Measurements from ENCODE around the gene CARD14.

CARD14 gene

DNA sequence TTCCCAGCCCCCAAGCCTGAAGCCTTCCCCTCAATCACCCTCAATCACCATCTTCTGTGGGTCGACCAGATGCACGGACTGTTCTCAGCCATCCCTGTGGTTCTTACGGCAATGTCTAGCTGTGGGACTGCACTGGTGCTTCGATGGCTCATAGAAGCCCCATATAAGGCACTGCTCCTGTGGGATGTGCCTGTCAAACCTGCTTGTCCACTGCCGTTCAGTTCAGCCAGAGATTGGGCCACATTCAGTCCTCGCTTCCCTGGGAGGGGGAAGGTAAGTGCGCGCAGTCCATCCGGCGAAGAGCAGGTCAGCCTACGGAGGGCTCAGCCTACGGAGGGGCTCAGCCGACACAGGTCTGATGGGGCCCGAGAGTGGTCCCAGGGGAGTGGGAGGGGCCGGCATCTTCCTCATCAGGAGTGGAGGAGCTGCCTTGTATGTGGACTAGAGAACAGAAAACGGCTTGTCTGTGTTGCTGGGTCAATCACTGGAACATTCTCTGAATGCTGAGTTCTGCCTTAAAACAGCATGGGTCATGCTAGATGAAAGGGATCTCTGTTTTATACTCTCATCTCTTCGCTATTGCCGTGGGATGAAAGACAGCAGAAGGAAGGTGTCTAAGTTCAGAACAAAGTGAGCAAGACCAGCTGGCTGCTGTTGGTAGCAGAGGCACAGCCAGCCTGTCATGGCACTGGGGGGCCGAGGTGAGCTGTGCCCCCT, at the start of gene CARD14:
CARD14 (plus strand) TSS at position 247 of the 717 bp plus-strand sequence. CDS start 11,409 bp downstream, outside the sequence.
- DNase-seq: no peak

DNA sequence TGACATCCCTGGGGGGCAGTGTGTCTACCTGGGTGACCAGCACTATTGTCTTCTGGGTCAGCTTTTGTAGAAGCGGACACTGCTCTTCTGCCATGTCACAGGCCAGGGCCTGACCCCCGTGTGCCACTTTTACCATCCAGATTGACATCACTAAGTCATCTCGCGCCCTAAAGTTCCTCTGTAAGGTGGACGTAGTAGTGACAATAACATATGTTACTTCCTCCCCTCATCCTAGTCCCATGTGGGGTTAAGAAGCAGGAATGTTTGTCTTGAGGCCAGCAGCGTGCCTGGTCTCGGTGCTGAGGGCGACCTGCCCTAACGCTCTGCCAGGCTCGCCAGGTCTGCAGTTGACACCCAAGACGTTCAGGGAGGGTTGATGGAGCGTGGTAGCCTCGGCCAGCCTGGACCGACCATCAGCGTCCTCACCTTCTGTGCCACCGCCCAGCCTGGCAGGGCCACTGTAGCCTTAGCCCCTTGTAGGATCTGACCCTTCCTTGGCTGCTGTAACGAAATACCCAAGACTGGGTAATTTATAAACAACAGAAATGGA, 47.7 kb upstream of the CARD14 start:
- DNase-seq: no peak

DNA sequence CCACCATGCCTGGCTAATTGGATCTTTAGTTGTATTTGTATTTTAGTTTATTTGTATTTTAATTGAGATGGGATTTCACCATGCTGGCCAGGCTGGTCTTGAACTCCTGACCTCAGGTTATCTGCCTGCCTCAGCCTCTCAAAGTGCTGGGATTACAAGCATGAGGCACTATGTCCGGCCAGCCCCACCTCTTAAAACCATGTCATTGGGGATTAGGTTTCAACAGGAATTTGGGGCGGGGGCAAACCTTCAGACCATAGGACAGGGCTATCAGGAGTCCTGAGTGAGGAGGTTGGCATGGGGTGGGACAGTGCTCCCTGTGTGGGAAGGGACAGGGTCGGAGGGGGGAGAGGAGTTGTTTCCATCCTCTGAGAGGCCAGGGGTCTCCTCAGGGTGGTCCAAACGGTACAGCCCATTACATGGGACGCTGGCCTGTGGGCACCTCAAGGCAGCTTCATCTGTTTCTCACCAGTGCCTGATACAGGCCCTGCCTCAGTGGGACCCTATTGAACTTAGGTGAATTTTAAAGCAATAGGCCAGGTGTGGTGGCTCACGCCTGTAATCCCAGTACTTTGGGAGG, 46.8 kb upstream of the CARD14 start:
- DNase-seq: no peak

DNA sequence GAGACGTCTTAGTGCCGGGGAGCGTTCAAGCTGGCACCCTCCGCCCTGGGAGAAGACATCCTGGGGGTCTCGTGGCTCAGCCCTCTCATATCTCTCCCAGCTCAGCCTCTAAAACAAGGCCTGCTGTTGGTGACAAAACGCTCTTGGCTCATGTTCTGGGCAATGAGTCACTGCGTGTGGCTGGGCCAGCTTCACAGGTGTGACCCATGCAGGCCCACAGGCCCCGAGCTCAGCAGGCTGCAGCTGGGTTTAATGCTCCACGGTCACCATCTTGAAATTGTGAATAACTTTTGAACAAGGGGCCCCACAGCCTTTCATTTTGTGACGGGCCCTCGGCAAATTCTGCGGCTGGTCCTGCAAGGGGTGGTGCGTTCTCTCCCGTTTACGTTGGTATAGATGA, 46.0 kb upstream of the CARD14 start:
- no peak for DNase-seq

DNA sequence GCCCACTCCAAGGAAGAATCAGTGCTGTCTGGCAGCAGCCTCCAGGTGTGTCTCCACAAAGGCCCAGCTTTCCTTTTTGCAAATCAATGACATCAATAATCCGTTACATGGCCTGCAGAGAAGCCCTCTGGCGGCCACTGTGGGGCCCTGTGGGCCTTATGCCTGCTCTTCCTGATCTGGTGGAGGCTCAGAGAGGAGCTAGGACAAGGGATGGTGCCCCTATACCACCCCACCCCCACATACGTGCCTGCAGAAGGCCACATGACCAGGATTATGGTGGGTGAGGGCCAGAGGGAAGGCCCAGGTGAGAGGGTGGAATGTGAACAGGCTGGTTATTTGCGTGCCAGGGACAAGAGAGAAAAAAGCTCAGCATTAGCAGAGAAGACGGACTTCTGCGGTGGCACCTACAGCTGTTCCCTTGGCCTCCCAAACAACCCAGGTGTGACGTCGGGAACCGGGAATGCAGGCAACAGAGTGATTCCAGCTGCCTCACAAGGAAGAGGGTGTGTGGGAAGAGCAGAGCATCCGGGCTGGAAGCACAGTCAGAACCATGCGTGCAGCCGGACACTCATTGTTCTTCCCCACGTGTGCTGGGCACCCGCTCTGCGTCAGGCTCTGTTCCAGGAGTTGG, 45.4 kb upstream of the CARD14 start:
- no peak for DNase-seq

DNA sequence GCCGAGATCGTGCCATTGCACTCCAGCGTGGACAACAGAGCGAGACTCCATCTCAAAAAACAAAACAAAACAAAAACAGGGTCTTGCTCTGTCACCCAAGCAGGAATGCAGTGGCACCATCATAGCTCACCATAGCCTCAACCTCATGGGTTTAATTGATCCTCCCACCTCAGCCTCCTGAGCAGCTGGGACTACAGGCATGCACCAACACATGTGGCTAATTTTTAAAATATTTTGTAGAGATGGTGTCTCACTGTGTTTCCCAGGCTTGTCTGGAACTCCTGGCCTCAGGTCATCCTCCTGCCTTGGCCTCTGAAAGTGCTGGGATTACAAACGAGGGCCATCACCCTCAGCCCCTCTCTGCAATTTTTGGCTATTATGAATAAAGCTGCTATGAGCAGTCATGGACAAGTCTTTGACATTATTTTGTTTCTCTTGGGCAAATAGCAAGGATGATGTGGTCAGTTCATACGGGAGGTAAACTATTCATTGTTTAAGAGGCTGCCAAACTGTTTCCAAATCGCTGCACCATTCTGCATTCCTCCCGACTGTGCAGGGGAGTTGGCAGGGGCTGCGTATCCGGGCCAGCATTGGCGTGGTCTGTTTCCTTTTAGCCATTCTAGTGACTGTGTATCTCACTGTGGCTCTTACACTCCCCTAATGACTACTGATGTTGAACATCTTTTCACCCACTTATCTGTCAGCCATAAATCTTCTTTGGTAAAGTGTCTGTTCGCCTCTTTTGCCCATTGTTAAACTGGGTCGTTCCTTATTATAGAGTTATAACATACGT, 44.0 kb upstream of the CARD14 start:
- DNase-seq: no peak

DNA sequence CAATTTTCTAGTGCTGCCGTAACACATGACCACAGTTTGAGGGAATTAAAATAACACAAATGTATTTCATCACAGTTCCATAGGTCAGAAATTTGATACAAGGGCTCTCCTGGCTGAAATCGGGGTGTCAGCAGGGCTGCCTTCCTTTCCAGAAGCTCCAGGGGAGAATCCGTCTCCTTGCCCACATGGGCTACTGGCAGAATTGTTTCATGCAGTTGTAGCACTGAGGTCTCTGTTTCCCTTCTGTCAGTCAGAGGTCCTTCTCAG, 43.4 kb upstream of the CARD14 start:
- no peak for DNase-seq

DNA sequence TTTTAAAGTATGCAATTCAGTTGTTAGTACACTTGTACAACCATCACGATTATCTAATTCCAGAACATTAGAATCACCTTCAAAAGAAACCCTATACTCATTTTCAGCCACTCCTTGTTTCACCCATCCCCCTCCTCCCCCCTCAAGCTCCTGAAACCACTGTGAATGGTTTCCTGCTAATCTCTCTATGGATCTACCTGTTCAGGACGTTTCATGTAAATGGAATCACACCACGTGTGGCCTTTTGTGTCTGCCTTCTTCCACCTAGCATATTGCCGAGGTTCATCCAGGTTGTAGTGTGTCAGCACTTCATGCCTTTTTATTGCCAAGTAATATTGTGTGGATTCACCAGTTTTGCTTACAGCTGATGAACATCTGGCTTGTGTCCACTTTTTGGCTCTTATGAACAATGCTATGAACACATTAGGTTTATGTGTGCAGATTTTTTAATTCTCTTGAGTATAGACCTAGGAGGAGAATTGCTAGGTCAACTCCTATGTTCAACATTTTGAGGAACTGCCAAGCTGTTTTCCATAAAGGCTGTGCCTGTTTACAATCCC, 40.7 kb upstream of the CARD14 start:
- no peak for DNase-seq

DNA sequence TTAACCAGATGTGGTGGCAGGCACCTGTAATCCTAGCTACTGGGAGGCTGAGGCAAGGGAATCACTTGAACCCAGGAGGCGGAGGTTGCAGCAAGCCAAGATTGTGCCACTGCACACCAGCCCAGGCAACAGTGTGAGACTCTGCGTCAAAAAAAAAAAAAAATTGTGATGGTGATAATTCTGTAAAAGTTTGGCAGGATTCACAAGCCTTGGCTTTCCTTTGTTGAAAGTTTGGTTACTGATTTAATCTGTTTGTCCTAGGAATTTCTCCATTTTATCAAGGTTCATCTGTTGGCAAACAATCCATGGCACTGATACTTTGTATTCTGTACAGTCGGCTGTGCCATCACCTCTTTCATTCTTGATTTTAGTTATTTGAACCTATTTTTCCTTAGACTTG, 38.8 kb upstream of the CARD14 start:
- no peak for DNase-seq

DNA sequence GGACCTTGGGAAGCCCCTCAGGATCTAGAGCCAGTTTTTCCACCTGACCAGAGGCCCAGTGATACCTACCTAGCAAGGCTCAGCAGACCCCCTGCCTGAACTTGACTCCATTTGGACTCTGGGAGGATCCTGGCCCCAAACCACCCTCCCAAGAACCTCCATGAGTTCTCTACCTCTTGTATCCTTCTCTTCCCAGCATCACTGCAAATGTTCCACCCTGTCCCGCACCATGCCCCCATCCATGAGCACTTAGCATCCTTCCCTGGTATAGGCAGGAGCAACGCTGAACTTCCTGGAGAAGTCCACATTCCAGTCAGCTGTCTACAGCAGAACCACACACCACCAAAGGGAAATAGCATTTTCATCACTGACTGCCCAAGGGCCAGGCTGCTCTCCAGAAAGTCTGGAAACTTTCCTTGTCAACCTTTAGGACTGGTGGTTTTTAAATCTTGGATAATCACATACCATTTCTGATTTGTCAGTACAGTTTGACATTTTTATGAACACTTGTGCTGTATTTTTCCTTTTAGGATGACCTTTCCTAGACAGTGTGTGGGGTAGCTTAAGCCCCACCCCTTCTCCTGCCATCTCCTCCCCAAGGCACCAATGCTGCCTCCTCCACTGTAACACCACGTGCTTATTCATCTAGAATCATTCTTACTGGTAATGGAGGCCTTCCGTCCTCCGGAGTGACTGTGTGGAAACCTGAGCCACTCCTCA, 36.8 kb upstream of the CARD14 start:
- DNase-seq: no peak

DNA sequence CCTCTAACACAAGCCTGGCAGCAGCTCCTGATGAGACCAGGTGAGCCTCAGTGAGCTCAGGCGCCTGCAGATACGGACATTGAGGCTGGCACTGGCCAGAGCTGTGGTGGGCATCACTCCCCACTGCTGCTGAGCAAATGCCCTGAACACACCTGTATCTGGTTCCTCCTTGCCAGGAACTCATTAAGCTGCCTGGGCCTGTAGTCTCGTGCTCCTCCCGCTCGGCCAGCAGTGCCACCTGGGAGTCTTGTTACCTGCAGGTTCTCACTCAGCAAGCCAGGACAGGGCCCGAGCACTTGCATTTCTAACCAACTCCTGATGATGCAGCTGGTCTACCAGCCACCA, 36.2 kb upstream of the CARD14 start:
- DNase-seq: no peak

DNA sequence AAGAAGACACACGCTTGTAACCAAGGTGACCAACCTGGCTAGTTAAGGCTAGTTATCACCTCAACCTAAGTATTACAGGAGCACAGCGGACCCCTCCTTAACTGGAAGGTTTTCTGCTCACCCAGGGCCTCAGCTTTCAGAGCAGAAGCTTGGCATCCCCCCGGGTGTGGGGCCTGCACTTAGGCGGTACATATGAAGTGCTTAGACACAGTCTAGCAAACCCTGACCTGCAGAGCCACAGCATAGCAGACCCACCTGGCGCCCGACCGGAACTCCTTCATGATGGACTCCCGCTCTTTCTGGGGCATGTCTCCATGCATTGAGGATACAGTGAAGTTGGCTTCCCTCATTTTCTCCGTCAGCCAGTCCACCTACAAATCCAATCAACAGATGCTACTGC, 32.7 kb upstream of the CARD14 start:
- DNase-seq: no peak

DNA sequence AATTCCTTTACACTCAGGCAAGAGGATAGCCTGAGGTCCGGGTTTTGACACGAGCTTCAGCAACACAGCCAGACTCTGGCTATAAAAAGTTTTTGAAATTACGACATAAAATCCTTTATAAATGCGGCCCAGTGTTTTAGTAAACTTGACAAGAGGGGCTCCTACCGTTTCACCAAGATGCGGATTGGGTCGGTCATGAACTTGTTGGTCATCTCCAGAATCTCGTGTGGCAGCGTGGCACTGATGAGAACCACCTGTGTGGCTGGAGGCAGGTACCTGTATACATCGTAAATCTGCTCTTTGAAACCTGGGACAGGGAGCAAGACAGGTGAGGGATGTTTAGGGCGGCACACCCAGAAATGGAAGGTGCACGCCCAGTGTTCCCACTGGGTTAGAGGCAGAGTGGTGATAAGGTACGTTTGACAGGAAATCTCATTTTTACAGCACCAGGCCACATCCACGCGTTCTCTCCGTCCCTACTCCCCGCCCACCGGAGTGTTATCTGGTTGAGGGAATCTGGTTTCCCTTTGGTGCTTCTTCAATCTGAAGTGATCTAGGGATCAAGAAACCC, 30.9 kb upstream of the CARD14 start:
- DNase-seq: no peak

DNA sequence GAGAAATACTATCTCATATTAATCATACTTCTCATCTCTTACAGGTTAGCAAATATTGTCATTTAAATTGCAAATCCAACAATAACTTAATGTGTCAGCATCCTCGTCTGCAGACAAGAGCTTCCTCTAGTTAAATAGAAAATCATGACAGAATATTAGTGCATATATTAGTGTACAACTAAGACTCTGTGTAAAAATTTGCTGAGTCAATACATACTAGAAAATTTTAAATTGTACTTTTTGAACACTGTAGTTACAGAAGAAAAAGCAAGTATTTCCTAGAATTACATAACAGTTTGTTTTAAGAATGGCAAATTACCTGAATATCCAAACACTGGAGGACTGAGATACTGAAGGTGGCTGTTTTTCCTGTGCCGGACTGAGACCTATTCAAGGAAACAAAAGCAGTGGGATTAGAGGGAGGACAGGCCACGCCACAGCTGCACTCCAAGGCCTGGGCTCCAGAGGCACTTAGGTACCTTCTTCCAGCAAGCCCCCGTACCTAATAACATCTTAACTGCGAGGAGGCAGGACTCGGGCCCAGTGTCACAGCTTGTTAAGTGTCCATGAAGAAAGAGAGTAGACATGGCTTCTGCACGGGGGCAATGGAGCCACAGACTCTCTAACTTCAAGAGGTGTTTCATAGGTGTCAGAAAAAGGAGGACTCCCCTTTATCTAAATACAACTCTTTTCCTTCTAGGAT, 28.2 kb upstream of the CARD14 start:
- no peak for DNase-seq

DNA sequence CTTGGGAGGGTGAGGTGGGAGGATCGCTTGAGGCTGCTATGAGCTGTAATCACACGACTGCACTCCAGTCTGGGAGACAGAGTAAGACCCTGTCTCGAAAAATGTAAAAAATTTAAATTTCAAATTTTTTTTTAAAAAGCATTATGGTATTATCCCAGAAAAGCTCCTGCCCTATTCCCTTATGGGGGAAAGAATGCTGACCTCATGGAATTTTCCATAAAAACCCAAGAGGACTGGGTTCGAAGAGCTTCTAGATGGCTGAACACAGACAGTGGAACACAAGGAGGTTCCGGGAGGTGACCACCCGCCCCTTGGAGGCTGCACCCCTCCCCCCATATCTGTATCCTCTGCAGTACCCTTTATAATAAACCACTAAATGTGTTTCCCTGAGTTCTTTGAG, 26.9 kb upstream of the CARD14 start:
- no peak for DNase-seq

DNA sequence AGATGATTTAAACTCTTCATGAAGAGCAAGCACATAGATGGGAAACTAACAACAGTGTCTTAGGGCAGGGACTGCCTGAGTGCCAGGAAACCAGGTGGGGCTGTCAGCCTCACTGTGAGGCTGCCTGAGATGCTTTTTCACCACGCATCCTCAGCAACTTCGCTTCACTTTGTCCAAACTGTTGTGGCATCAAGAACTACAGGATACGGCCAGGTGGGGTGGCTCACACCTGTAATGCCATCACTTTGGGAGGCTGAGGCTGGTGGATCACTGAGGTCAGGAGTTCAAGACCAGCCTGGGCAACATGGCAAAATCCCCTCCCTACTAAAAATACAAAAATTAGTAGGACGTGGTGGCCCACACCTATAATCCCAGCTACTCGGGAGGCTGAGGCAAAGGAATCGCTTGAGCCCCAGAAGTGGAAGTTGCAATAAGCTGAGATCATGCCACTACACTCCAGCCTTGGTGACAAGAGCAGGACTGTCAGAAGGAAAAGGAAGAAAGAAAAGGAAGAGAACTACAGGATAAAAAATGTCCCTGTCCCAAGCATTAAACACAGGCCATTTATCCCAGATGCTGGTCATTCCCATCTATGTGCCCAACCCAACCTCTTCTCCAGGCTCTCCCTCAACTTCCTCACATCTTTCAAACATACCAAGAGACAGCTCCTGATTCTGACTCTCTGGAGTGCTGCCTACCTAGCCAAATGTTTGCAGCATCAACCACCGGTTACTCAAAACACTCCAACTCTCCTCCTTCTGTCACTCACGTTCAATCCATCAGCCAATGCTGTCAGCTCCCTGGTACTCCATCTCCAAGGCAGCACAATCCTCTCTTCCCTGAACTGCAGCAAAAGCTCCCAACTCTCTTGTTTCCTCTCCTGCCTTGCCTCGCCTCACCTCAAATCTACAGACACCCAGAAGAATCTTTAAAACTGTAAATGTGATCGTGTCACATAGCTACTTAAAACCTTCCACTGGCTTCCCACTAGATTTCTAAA, 24.5 kb upstream of the CARD14 start:
- DNase-seq: no peak

DNA sequence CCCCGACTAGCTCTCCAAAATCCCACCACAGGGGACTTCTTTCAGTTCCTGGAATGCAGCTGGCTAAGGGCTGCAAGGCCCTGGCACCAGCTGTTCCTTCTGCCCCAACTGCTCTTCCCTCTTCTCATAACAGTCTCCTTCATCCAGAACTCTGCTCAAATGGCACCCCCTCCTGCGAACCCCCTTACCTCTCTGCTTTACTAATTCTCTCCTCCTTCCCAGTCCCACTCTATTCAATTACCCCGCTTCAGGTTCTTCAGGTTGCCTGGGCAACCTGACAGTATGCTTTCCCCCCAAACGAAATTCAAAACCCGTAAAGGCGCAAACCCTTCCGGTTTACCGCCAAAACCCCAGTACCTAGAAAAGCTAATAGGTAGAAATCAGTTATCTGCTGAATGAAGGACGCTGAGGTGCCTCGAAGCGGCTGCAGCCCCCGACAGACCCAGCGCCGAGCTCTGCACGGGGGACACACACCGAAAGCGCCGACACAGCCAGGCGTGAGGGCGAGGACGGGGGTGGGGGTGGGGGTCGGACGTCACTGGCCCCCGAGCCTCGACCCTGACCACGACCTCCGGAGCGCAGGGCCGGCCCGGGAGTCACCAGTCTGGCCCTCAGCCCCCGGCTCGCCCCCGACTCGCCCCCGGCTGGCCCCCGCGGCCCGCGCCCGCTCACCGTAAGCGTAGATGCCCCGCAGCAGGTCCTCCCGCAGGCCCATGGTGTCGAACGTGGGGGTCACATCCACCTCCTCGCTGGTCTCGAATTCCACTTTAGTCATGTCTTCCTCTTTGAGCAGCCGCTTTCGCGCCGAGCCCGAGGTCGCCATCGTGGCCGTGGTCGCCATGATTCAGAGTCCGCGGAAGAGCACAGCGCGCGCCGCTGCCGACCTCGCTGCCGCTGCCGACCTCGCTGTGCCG, 23.5 kb upstream of the CARD14 start:
- DNase-seq: peak; percentile 22 to 27

DNA sequence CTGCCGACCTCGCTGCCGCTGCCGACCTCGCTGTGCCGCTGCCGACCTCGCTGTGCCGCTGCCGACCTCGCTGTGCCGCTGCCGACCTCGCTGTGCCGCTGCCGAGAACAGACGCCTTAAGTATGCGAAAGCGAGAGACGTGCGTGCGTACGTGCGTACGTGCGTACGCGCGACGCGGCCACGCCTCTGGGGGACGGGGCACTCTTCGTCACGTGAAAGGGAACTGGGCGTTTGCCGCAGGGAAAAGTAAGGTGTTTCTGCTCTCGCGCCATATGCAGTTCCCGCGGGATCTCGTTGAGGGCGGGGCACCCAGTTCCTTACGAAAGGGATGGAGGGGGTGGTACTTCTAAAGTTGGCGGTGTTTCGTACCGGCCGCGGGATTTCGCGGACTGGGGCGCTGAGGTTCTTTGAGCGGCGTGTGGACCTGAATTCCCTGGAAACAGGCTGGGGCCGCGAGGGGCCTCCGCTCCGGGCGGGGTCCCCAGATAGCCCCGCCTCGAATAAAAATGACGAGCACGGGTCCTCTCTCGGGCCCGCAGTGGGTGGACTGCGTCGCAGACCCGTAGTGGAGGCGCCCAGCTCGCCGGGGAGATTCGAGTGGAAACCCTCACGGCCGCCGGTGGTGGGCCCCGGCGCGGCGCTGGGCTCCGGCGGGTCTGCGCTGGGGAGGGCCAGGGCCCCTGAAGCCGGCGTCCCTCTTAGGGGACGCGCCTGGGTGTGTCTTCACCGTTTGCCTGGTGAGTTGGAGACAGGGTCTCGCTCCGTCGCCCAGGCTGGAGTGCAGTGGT, 22.6 kb upstream of the CARD14 start, which contains the start of gene EIF4A3:
EIF4A3 (minus strand) TSS at position 94 of the 788 bp plus-strand sequence. CDS start 167 bp downstream, outside the sequence.
- DNase-seq: peak; percentile 98 to 99

All from AML-193 (cell line).